Astrocyte of the spinal cord (primary cell): ENCODE results near the gene IQCF6.
"Not testable (repeated sequence)": the region's sequence is repeated elsewhere in the genome, so short reads cannot be mapped to it uniquely, and the experiment has no call there.

ENCODE experiments used
- DNase-seq: peaks from one replicate; pipeline ENCODE4 v3.0.0; 2011; ENCODE audit warnings: low read depth, low spot score
- H3K4me3 ChIP-seq: 2 replicates; pipeline ENCODE4 v1.5.1; 2011; ENCODE audit warnings: low read depth, mild to moderate bottlenecking, low read length, moderate library complexity
- in situ Hi-C: cut with HindIII; loops from 2 replicates; pipeline ENCODE4 v1.10.0; 2017; ENCODE audit warnings: low sequenced_read_pairs
- TF ChIP-seq, protein P1 (sequence below): IDR thresholded peaks from 2 replicates; pipeline ENCODE4 v1.5.1; 2012; ENCODE audit warnings: low read depth, mild to moderate bottlenecking, low read length, inconsistent platforms

Gene IQCF6

DNA sequence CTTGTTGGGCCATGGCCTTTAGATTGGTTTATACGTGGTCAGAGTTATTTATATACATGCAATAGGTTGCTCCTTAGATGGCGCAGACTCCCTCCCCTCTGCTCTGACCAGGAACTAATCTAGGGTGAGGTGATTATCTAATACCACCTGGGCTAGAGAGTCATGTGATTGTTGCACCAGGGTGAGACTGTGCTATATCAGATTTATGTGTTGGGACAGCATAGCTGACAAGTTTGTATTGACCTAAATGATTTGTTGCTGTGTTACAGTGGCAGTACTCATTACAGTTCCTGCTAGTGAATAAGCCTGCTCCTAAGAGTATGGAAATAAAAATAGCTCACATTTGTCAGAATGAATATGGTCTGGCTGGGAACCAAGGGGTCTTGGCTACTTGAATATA is 7.2 kb upstream of the IQCF6 start:
- no peak for DNase-seq
- TF ChIP-seq, protein P1, sequence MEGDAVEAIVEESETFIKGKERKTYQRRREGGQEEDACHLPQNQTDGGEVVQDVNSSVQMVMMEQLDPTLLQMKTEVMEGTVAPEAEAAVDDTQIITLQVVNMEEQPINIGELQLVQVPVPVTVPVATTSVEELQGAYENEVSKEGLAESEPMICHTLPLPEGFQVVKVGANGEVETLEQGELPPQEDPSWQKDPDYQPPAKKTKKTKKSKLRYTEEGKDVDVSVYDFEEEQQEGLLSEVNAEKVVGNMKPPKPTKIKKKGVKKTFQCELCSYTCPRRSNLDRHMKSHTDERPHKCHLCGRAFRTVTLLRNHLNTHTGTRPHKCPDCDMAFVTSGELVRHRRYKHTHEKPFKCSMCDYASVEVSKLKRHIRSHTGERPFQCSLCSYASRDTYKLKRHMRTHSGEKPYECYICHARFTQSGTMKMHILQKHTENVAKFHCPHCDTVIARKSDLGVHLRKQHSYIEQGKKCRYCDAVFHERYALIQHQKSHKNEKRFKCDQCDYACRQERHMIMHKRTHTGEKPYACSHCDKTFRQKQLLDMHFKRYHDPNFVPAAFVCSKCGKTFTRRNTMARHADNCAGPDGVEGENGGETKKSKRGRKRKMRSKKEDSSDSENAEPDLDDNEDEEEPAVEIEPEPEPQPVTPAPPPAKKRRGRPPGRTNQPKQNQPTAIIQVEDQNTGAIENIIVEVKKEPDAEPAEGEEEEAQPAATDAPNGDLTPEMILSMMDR, result no peak
- in situ Hi-C loops, result no loop called here
- H3K4me3 ChIP-seq, result no peak overlapping the region

DNA sequence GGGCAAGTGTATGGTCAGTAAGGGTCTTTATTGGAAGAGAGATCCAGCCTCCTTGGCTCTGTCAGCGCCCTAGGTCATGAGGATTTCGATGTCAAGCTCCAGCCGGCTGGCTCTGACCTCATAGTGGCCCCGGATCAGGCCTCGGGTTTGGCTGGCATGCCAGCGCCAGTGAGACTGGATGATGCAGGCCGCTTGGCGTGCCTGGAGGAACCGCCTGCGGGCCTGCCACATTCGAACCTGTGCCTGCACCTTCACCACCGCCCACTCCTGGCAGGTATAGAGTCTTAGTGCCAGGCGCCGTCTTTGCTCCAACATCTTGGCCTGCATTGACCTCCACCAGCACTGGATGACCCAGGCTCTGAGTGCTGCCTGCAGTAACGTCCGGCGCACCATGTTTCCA is 483 bp downstream of the IQCF6 start:
- TF ChIP-seq, protein P1, result no peak
- no peak for DNase-seq
- in situ Hi-C loops, result no loop called here
- no peak overlapping the region for H3K4me3 ChIP-seq

DNA sequence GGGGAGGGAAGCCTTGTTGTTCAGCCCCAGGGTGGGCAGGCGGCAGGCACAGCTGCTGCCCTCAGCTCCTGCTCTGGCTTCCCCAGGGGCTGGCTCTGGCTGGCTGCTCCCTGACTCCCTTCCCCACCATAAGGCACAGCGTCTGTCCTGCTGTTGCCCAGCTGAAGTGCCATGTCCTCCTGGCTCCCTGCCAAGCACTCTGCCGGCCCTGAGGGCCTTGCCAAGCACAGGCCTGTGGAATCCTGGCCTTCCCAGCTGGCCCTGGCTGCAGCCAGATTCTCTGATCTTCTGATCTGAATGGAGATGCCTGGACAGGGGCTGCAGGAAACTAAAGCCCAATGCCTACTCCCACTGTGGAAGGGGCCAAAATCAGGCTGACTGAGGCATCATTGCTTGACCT is 1.1 kb downstream of the IQCF6 start:
- TF ChIP-seq, protein P1, result no peak
- no peak overlapping the region for H3K4me3 ChIP-seq
- no peak for DNase-seq
- in situ Hi-C loops, result no loop called here

DNA sequence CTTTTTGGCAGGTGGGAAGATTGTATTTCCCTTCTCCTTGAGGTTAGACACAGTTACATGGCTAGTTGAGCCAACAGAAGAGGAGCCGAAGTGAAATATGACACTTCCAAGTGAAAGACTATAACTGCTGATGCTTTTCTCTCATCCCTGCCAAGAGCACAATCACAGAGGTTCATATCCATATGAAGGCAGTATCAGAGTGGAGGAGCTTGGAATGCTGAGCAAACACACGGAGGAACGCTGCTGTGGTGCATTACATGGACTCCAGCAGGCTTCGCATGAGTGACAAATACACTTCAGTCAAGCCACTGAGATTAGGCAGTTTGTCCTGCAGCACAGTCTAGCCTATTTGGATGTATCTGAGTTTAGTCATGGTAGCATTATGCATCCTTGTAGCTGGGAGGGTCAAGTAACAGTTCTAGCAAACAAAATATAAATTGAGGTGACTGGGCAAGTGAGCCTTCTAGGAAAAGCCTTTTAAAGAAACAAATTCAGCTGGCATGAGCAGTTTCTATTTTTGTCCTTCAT is 5.4 kb downstream of the IQCF6 start:
- peak; percentile 1 for DNase-seq
- TF ChIP-seq, protein P1, result no peak
- in situ Hi-C loops, result no loop called here
- no peak overlapping the region for H3K4me3 ChIP-seq

DNA sequence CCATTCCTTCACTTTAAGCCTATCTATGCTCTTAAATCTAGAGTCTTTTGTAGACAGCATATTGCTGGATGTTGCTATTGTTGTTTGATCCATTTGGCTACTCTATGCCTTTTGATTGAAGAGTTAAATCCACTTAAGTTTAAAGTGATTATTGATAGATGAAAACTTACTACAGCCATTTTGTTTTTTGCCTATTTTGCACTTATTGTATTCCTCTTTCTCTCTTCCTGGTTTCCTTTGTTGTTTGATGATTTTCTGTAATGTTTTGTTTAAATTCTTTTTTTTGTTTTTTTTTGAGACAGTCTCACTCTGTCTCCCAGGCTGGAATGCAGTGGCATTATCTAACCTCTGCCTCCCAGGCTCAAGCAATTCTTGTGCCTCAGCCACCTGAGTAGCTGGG is 19.8 kb downstream of the IQCF6 start:
- in situ Hi-C loops, result no loop called here
- TF ChIP-seq, protein P1, result no peak
- H3K4me3 ChIP-seq, result no peak overlapping the region
- DNase-seq, result no peak

DNA sequence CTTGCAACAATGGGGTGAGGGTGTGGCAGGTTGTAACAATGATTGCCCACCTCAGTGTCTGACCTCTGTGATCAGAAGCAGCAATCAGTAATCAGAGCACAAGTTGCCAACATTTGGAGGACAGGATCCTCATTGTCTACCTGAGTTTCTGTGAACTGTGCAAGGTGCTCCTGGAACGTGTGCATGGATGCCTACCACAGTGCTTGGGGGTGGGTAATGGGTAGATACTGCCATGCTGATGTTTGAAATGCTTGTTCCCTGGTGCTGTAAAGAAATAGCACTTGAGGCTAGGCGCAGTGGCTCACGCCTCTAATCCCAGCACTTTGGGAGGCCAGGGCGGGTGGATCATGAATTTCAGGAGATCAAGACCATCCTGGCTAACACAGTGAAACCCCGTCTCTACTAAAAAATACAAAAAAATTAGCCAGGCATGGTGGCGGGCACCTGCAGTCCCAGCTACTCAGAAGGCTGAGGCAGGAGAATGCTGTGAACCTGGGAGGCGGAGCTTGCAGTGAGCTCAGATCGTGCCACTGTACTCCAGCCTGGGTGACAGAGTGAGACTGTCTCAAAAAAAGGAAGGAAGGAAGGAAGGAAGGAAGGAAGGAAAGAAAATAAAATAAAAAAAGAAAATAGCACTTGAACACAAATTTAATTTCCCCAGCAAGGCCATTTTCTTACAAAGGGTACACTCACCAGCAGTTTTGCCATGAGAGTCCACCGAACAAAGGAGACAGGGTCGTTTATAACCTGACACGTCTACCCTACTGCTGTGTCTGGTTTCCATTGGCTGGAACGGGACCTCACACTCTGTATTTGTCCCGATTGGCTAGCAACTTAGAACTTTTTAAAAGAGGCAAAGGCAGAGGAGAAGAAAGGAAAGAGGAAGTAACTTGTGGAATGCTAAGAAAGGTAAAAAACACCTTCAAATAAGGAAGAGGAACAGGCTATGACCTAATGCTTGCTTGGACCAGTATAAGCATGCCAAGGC is 25.0 kb downstream of the IQCF6 start:
- H3K4me3 ChIP-seq, in situ Hi-C loops, DNase-seq: not testable (repeated sequence)

DNA sequence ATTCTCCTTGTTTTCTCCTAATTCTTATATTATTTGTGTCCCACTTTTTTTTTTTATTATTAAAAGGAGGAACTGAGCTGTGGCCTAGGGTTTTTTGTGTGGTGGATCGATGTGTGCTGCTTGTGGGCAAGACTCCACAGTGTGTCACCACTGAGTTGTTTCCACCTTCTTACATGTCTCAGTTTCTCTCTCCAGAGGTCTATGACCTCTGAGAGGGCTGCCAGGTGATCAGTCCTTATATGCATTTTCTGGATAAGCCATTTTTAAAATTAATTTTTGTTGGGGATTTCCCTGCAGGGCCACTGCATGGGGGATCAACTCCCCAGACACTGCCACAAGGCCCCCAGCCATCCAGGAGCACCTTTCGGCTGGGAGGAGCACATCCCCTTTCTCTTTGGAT is 27.8 kb downstream of the IQCF6 start:
- TF ChIP-seq, protein P1, result no peak

More for the DNA sequence above, 27.8 kb downstream of the IQCF6 start:
- DNase-seq, result no peak
- in situ Hi-C loops, result no loop called here
- no peak overlapping the region for H3K4me3 ChIP-seq
